ENCODE results near the gene CCDC197.

DNA sequence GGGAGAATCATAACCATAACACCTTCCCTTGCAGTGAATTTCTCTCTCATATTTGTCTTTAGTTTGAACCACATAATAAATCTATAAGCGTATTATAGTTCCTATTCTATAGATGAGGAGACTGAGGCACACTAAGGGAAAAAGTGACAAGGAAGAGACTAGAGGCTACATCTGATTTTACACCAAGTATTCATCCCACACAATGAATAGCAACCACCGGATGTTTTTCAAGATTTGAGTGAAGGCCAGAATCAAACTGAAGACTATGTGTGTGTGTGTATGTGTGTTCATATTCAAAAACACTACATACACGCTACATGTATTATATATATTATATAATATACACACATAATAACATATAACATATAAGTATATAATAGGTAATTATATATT, 25.5 kb upstream of the CCDC197 start:
- TF ChIP-seq, protein P1, sequence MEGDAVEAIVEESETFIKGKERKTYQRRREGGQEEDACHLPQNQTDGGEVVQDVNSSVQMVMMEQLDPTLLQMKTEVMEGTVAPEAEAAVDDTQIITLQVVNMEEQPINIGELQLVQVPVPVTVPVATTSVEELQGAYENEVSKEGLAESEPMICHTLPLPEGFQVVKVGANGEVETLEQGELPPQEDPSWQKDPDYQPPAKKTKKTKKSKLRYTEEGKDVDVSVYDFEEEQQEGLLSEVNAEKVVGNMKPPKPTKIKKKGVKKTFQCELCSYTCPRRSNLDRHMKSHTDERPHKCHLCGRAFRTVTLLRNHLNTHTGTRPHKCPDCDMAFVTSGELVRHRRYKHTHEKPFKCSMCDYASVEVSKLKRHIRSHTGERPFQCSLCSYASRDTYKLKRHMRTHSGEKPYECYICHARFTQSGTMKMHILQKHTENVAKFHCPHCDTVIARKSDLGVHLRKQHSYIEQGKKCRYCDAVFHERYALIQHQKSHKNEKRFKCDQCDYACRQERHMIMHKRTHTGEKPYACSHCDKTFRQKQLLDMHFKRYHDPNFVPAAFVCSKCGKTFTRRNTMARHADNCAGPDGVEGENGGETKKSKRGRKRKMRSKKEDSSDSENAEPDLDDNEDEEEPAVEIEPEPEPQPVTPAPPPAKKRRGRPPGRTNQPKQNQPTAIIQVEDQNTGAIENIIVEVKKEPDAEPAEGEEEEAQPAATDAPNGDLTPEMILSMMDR (IDR thresholded peaks at IDR 0.05) = no peak
- TF ChIP-seq EP300 (IDR thresholded peaks at IDR 0.05) = no peak

All from stomach (tissue), 4 donors.